Parathyroid adenoma (tissue), 2 donors: ENCODE results near the gene DCUN1D3.
A peak's percentile ranks its signal among the peaks of the same experiment; 100 is the strongest.
"Not testable (repeated sequence)": the region's sequence is repeated elsewhere in the genome, so short reads cannot be mapped to it uniquely, and the experiment has no call there.

ENCODE experiments used
- H2AFZ ChIP-seq: fragments of 300-600 bp; sonication (generic); one replicate; pipeline ENCODE4 v1.7.0; 2017; ENCODE audit warnings: antibody characterized with exemption, mild to moderate bottlenecking
- H3K27ac ChIP-seq: fragments of 300-600 bp; sonication (generic); one replicate; pipeline ENCODE4 v1.7.0; 2017
- H3K27me3 ChIP-seq: fragments of 300-600 bp; sonication (generic); one replicate; pipeline ENCODE4 v1.7.0; 2017; ENCODE audit warnings: low read length; ENCODE audit not compliant: control insufficient read depth, insufficient read depth
- H3K36me3 ChIP-seq: fragments of 300-600 bp; sonication (generic); one replicate; pipeline ENCODE4 v1.7.0; 2017; ENCODE audit warnings: low read length; ENCODE audit not compliant: control insufficient read depth, insufficient read depth
- H3K4me1 ChIP-seq: fragments of 300-600 bp; sonication (generic); one replicate; pipeline ENCODE4 v1.7.0; 2017; ENCODE audit warnings: control low read depth
- H3K4me2 ChIP-seq: fragments of 300-600 bp; sonication (generic); one replicate; pipeline ENCODE4 v1.7.0; 2017; ENCODE audit warnings: low read length
- H3K4me3 ChIP-seq: fragments of 300-600 bp; sonication (generic); one replicate; pipeline ENCODE4 v1.7.0; 2017; ENCODE audit warnings: low read depth, low read length
- H3K79me2 ChIP-seq: fragments of 300-600 bp; sonication (generic); one replicate; pipeline ENCODE4 v1.7.0; 2017; ENCODE audit warnings: control low read depth
- H3K9ac ChIP-seq: fragments of 300-600 bp; sonication (generic); one replicate; pipeline ENCODE4 v1.7.0; 2017; ENCODE audit warnings: mild to moderate bottlenecking
- H3K9me3 ChIP-seq: fragments of 300-600 bp; sonication (generic); one replicate; pipeline ENCODE4 v1.7.0; 2017; ENCODE audit warnings: low read length; ENCODE audit not compliant: control insufficient read depth
- TF ChIP-seq, protein P1 (sequence below): fragments of 300-600 bp; sonication (generic); IDR thresholded peaks from one replicate; pipeline ENCODE4 v1.7.0; 2017; ENCODE audit warnings: antibody characterized with exemption, mild to moderate bottlenecking
- donor health status: primary hyperparathyroidism.

DCUN1D3 gene

GRCh38 chr16:20812510-20812909 is 87.6 kb downstream of the DCUN1D3 start:
- TF ChIP-seq, protein P1, sequence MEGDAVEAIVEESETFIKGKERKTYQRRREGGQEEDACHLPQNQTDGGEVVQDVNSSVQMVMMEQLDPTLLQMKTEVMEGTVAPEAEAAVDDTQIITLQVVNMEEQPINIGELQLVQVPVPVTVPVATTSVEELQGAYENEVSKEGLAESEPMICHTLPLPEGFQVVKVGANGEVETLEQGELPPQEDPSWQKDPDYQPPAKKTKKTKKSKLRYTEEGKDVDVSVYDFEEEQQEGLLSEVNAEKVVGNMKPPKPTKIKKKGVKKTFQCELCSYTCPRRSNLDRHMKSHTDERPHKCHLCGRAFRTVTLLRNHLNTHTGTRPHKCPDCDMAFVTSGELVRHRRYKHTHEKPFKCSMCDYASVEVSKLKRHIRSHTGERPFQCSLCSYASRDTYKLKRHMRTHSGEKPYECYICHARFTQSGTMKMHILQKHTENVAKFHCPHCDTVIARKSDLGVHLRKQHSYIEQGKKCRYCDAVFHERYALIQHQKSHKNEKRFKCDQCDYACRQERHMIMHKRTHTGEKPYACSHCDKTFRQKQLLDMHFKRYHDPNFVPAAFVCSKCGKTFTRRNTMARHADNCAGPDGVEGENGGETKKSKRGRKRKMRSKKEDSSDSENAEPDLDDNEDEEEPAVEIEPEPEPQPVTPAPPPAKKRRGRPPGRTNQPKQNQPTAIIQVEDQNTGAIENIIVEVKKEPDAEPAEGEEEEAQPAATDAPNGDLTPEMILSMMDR = no peak
- Histone ChIP-seq H3K27ac (peak overlapping the region; percentile 81), H3K9me3 (no peaks in the 10 kb centered on the region), H3K36me3 (no peaks in the 10 kb centered on the region), H3K4me3 (peak overlapping the region; percentile 32), H2AFZ (peak overlapping the region; percentile 33), H3K4me2 (peak overlapping the region; percentile 59), H3K9ac (no peak overlapping the region), H3K4me1 (peaks cover 76% of the 10 kb centered on the region), H3K79me2 (peaks cover 2% of the 10 kb centered on the region), H3K27me3 (no peaks in the 10 kb centered on the region)

DNA sequence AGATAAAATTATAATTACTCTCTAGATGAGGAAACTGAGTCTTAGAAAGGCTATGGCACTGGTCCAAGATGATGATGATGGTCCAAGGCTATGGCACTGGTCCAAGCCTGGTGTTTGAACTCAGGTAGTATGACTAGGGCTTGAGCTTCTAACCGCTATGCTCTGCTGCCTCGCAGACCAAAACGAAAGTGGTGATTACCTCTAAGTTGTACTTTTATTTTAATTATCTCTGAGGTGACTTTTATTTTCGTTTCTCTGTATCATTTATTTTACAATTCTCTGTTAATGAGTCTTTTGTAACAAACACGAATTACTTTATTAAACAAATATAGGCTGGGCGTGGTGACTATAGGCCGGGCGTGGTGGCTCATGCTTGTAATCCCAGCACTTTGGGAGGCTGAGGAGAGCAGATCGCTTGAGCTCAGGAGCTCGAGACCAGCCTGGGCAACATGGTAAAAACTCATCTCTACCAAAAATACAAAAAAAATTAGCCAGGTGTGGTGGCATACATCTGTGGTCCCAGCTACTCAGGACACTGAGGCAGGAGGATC is 88.2 kb downstream of the DCUN1D3 start:
- peak overlapping the region; percentile 33 for H2AFZ ChIP-seq
- H3K9me3 ChIP-seq = no peaks in the 10 kb centered on the region
- TF ChIP-seq, protein P1 = no peak
- peak overlapping the region; percentile 81 for H3K27ac ChIP-seq
- H3K4me3 ChIP-seq = no peak overlapping the region
- H3K4me1 ChIP-seq = peaks cover 70% of the 10 kb centered on the region
- H3K36me3 ChIP-seq = no peaks in the 10 kb centered on the region
- no peaks in the 10 kb centered on the region for H3K27me3 ChIP-seq
- no peak overlapping the region for H3K9ac ChIP-seq
- peaks cover 2% of the 10 kb centered on the region for H3K79me2 ChIP-seq
- H3K4me2 ChIP-seq = peak overlapping the region; percentile 59

GRCh38 chr16:20807862-20808261 is 92.3 kb downstream of the DCUN1D3 start:
- H3K27ac ChIP-seq = peak overlapping the region; percentile 97
- TF ChIP-seq, protein P1 = no peak
- peaks cover 2% of the 10 kb centered on the region for H3K79me2 ChIP-seq
- H3K4me2 ChIP-seq = peak overlapping the region; percentile 92
- peaks cover 32% of the 10 kb centered on the region for H3K4me1 ChIP-seq
- no peaks in the 10 kb centered on the region for H3K36me3 ChIP-seq
- no peaks in the 10 kb centered on the region for H3K9me3 ChIP-seq
- H3K4me3 ChIP-seq = peak overlapping the region; percentile 97
- H3K27me3 ChIP-seq = no peaks in the 10 kb centered on the region
- no peak overlapping the region for H3K9ac ChIP-seq
- H2AFZ ChIP-seq = peak overlapping the region; percentile 46

- peak within 1 kb of the TSS; percentile 97 for H3K27ac ChIP-seq
- peak within 1 kb of the TSS; percentile 92 for H3K4me2 ChIP-seq
- H3K4me3 ChIP-seq = peak within 1 kb of the TSS; percentile 97
- H3K9ac ChIP-seq = peak within 1 kb of the TSS; percentile 94
- no peaks in the 10 kb centered on the region for H3K27me3 ChIP-seq
- no peaks in the 10 kb centered on the region for H3K9me3 ChIP-seq
- H3K79me2 ChIP-seq = no peaks in the 10 kb centered on the region
- peaks cover 18% of the 10 kb centered on the region for H3K4me1 ChIP-seq
- H2AFZ ChIP-seq = peak within 1 kb of the TSS; percentile 87
- TF ChIP-seq, protein P1 = peak; percentile 58
- no peaks in the 10 kb centered on the region for H3K36me3 ChIP-seq
These were observed 93.7 kb downstream of the DCUN1D3 start, which contains the start of the genes ERI2 and REXO5 for GRCh38 chr16:20806168-20807050. TSS of gene ERI2 (minus strand) at chr16:20806472. CDS start at chr16:20806430, 42 bp downstream. TSS of gene REXO5 (plus strand) at chr16:20806527. CDS start at chr16:20806954, 427 bp downstream.

DNA sequence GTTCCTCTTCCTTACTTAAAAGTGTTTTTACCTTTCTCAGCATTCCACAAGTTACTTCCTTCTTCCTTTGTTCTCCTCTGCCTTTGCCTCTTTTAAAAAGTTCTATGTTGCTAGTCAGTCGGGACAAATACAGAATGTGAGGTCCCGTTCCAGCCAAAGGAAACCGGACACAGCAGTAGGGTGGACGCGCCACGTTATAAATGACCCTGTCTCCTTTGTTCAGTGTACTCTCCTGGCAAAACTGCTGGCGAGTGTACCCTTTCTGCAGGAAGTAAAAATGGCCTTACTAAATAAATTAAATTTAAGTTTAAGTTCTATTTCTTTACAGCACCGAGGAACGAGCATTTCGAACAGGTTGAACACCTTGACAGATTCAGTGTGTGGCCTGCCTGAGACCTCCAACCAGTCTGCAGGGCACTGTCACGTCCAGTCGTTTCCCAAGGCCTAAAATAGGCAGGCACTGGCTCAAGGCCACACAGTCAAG is 94.4 kb downstream of the DCUN1D3 start:
- H3K4me1 ChIP-seq = peaks cover 13% of the 10 kb centered on the region
- H3K36me3 ChIP-seq, H3K79me2 ChIP-seq, H3K27me3 ChIP-seq, H3K9me3 ChIP-seq: not testable (repeated sequence)
- H3K9ac ChIP-seq = peak overlapping the region; percentile 16
- H2AFZ ChIP-seq = peak overlapping the region; percentile 87
- H3K4me2 ChIP-seq = peak overlapping the region; percentile 92
- peak overlapping the region; percentile 97 for H3K4me3 ChIP-seq
- H3K27ac ChIP-seq = peak overlapping the region; percentile 97
